ENCODE data around the gene ACVR1. TPM values are rescaled to one million over a fixed set of nuclear protein-coding genes. Genes with fewer than 3 reads are reported as not detected.

ACVR1 gene
- total and polyA plus RNA-seq, 3 donors from 2014 or later = 10.3 to 15.3 (median 14.9) TPM

DNA sequence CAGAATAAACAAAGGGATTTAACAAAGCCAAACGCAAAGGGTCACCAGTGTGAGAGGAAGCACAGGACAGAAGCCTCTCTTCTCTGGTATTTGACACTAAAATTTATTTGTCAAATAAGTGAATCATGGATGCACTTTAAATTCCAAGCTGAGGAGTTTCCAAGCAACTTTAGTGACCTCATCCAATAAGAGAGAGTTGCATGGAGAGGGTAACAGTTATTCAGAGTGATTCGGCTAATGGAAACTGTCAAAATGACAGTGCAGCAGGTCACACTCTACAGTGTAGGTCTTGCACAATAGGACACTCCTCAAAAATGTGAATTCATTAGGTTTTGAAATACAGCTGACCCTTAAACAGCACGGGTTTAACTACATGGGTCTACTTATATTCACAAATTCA lies 143.5 kb downstream of the ACVR1 start:
- no peaks in the 10 kb centered on the region for H3K27me3 ChIP-seq
- intact Hi-C loops (cut with DNase I; ENCODE audit: low total_unique reads) = no loop called here
- no peaks in the 10 kb centered on the region for H3K4me1 ChIP-seq
- no peak overlapping the region for H3K4me3 ChIP-seq
- DNase-seq = no peak
- TF ChIP-seq, protein P1, sequence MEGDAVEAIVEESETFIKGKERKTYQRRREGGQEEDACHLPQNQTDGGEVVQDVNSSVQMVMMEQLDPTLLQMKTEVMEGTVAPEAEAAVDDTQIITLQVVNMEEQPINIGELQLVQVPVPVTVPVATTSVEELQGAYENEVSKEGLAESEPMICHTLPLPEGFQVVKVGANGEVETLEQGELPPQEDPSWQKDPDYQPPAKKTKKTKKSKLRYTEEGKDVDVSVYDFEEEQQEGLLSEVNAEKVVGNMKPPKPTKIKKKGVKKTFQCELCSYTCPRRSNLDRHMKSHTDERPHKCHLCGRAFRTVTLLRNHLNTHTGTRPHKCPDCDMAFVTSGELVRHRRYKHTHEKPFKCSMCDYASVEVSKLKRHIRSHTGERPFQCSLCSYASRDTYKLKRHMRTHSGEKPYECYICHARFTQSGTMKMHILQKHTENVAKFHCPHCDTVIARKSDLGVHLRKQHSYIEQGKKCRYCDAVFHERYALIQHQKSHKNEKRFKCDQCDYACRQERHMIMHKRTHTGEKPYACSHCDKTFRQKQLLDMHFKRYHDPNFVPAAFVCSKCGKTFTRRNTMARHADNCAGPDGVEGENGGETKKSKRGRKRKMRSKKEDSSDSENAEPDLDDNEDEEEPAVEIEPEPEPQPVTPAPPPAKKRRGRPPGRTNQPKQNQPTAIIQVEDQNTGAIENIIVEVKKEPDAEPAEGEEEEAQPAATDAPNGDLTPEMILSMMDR (IDR thresholded peaks at IDR 0.05) = no peak
- no peak for TF ChIP-seq POLR2A (IDR thresholded peaks at IDR 0.05)
- H3K9me3 ChIP-seq = no peaks in the 10 kb centered on the region
- 89 to 98% methylated on average over 3 of the region's 3 CpGs for whole genome bisulfite sequencing, 2 donors
- H3K27ac ChIP-seq = no peak overlapping the region
- no peaks in the 10 kb centered on the region for H3K36me3 ChIP-seq (ENCODE audit: low read depth, missing control alignments)

DNA sequence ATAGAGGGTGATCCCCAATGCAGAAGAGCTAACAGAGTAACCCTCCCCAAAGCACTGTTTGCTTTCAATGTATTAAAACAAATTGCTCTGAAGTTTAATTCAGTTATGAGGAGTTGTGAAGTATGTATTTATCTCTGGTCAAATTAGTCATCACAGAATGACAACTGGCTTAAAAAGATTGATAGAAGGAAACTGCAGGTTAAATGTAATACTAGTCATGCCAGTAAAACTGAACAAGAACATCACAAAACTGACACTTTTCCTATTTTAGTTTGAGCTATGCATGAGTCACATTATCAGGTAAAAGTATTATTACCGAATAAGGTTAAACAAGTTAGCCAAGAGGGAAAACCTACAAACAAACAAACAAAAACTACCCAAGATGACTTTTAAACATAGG lies 148.4 kb downstream of the ACVR1 start:
- no peaks in the 10 kb centered on the region for H3K36me3 ChIP-seq (ENCODE audit: low read depth, missing control alignments)

DNA sequence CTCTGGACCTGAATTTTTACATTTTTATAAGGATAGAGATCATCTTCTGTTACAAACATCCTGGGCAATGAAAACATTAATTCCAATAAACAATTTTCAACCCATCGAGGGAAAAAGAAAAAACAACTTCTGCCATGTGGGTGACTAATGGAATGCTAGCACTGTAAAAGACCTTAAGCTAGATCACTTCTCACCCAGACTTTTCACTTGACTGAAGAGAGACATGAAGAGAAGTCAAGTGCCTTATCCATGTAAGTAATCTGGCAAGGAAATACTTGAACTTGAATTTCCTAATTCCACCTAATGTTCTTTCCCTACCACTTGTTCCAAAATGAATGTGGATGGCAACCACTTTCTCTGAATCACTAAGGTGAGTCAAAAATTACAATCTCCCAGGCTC lies 149.2 kb downstream of the ACVR1 start:
- no peak for TF ChIP-seq POLR2A (IDR thresholded peaks at IDR 0.05)
- TF ChIP-seq, protein P1 (IDR thresholded peaks at IDR 0.05) = no peak

More for the DNA sequence above, 148.4 kb downstream of the ACVR1 start:
- no peaks in the 10 kb centered on the region for H3K9me3 ChIP-seq
- DNase-seq = no peak
- TF ChIP-seq, protein P1 (IDR thresholded peaks at IDR 0.05) = no peak
- no peak for TF ChIP-seq POLR2A (IDR thresholded peaks at IDR 0.05)
- H3K4me3 ChIP-seq = no peak overlapping the region
- intact Hi-C loops (cut with DNase I; ENCODE audit: low total_unique reads) = no loop called here
- no peak overlapping the region for H3K27ac ChIP-seq
- WGBS, 2 donors = 92 to 100% methylated on average over 1 of the region's 1 CpG
- H3K27me3 ChIP-seq = no peaks in the 10 kb centered on the region
- no peaks in the 10 kb centered on the region for H3K4me1 ChIP-seq

DNA sequence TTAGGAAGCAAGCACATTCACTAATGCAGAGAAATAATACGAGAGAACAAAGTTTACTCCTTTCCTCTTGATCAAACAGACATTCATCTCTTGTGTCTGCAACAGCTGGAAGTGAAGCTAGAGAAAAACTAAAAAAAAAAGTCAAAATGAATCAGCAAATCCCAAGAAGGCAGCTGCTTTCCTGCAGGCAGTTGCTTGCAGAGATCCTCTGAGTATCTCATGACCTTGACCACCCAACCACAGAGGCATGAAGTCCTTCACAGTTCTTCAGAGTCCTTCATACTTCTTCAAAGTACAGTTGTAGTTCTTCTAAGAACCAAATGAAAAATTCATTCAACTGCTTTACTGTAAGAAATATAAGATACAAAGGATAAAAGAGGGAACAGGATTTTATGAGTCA lies 150.3 kb downstream of the ACVR1 start:
- DNase-seq = no peak
- 37 to 50% methylated on average over 1 of the region's 1 CpG for WGBS, 2 donors
- no peaks in the 10 kb centered on the region for H3K27me3 ChIP-seq
- no peaks in the 10 kb centered on the region for H3K9me3 ChIP-seq
- TF ChIP-seq, protein P1 (IDR thresholded peaks at IDR 0.05) = no peak
- no peak for TF ChIP-seq POLR2A (IDR thresholded peaks at IDR 0.05)
- H3K36me3 ChIP-seq (ENCODE audit: low read depth, missing control alignments) = no peaks in the 10 kb centered on the region
- intact Hi-C loops (cut with DNase I; ENCODE audit: low total_unique reads) = no loop called here
- no peak overlapping the region for H3K4me3 ChIP-seq
- H3K4me1 ChIP-seq = no peaks in the 10 kb centered on the region
- no peak overlapping the region for H3K27ac ChIP-seq

More for the DNA sequence above, 149.2 kb downstream of the ACVR1 start:
- H3K36me3 ChIP-seq (ENCODE audit: low read depth, missing control alignments) = no peaks in the 10 kb centered on the region
- H3K9me3 ChIP-seq = no peaks in the 10 kb centered on the region
- H3K27ac ChIP-seq = no peak overlapping the region
- intact Hi-C loops (cut with DNase I; ENCODE audit: low total_unique reads) = no loop called here
- no peaks in the 10 kb centered on the region for H3K4me1 ChIP-seq
- no peaks in the 10 kb centered on the region for H3K27me3 ChIP-seq
- H3K4me3 ChIP-seq = no peak overlapping the region
- DNase-seq = no peak
- 81 to 97% methylated on average over 1 of the region's 1 CpG for WGBS, 2 donors

DNA sequence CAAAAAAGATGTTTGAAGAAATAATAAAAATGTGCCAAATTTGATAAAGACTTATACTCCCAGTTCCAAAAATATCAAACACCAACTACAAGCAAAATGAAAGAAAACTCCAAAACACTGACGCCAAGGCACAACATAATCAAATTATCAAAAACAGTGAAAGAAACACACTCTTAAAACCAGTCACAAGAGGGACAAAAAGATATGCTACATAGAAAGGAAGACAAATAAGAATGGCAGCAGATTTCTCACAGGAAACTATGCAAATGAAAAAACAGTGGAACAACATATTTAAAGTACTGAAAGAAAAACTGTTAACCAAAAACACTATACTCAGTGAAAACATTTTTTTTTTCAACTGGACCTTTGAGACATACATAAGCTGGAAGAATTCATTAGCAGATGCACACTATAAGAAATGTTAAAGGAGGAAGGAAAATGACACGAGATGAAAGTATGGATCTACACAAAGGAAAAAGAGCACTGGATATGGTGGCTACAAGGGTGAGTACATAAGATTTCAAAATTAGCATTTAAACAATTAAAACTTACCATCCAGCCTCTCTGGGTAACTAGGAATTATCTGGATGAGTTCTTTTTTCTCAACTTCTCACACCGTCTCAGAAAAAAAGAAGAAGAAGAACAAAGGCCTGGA lies 153.4 kb downstream of the ACVR1 start:
- no peaks in the 10 kb centered on the region for H3K27me3 ChIP-seq
- intact Hi-C loops (cut with DNase I; ENCODE audit: low total_unique reads) = no loop called here
- H3K9me3 ChIP-seq = no peaks in the 10 kb centered on the region
- H3K27ac ChIP-seq = no peak overlapping the region
- TF ChIP-seq, protein P1 (IDR thresholded peaks at IDR 0.05) = no peak
- TF ChIP-seq POLR2A (IDR thresholded peaks at IDR 0.05) = no peak
- DNase-seq = no peak
- no peak overlapping the region for H3K4me3 ChIP-seq
- H3K4me1 ChIP-seq = no peaks in the 10 kb centered on the region
- WGBS, 2 donors = 87 to 89% methylated on average over 3 of the region's 3 CpGs
- H3K36me3 ChIP-seq (ENCODE audit: low read depth, missing control alignments) = no peaks in the 10 kb centered on the region

Measured in testis (tissue), 3 donors.